HEK293T (cell line): ENCODE measurements around the gene ADTRP.
"Not testable (repeated sequence)": the region's sequence is repeated elsewhere in the genome, so short reads cannot be mapped to it uniquely, and the experiment has no call there.

Experiments used
- CTCF ChIA-PET: fragments of 350-600 bp; formaldehyde crosslinking; extraction: SDS; loops from one replicate; lab custom pipeline; 2021; ENCODE audit warnings: antibody characterized with exemption, inconsistent platforms; lab: Yijun Ruan, JAX
- POLR2A ChIA-PET: fragments of 350-600 bp; formaldehyde crosslinking; extraction: SDS; loops from one replicate; lab custom pipeline; 2020; ENCODE audit warnings: antibody characterized with exemption, inconsistent platforms; lab: Yijun Ruan, JAX
- DNase-seq: peaks from one replicate; pipeline ENCODE4 v3.0.0; 2012; ENCODE audit warnings: mixed read lengths; ENCODE audit errors: extremely low spot score
- ARNT ChIP-seq: fragments of 450-650 bp; IDR thresholded peaks from 2 replicates; pipeline ENCODE4 v1.6.1; 2017; ENCODE audit warnings: mild to moderate bottlenecking
- BHLHE40 ChIP-seq: fragments of 450-650 bp; IDR thresholded peaks from 2 replicates; pipeline ENCODE4 v1.6.1; 2016; ENCODE audit warnings: mild to moderate bottlenecking, moderate library complexity, borderline replicate concordance
- CTBP1 ChIP-seq: fragments of 450-650 bp; IDR thresholded peaks from 2 replicates; pipeline ENCODE4 v1.6.1; 2016; ENCODE audit warnings: borderline replicate concordance
- ELF4 ChIP-seq: fragments of 450-650 bp; IDR thresholded peaks from 2 replicates; pipeline ENCODE4 v1.6.1; 2017; ENCODE audit warnings: antibody characterized with exemption
- FOXA1 ChIP-seq: fragments of 450-650 bp; IDR thresholded peaks from 2 replicates; pipeline ENCODE4 v1.6.1; 2016; ENCODE audit warnings: mild to moderate bottlenecking
- FOXK2 ChIP-seq: fragments of 450-650 bp; IDR thresholded peaks from 2 replicates; pipeline ENCODE4 v1.6.1; 2016; ENCODE audit warnings: mild to moderate bottlenecking
- FOXM1 ChIP-seq: fragments of 450-650 bp; IDR thresholded peaks from 2 replicates; pipeline ENCODE4 v1.6.1; 2017; ENCODE audit warnings: mild to moderate bottlenecking, borderline replicate concordance
- HDGF ChIP-seq: fragments of 450-650 bp; IDR thresholded peaks from 2 replicates; pipeline ENCODE4 v1.6.1; 2017; ENCODE audit warnings: antibody characterized with exemption, borderline replicate concordance
- L3MBTL2 ChIP-seq: fragments of 450-650 bp; conservative IDR thresholded peaks from 2 replicates; pipeline ENCODE4 v1.6.1; 2016; ENCODE audit warnings: mild to moderate bottlenecking
- LEF1 ChIP-seq: fragments of 450-650 bp; IDR thresholded peaks from 2 replicates; pipeline ENCODE4 v1.6.1; 2017; ENCODE audit warnings: mild to moderate bottlenecking, borderline replicate concordance
- NFRKB ChIP-seq: fragments of 450-650 bp; IDR thresholded peaks from 2 replicates; pipeline ENCODE4 v1.6.1; 2016; ENCODE audit warnings: mild to moderate bottlenecking, moderate library complexity
- SP1 ChIP-seq: fragments of 450-650 bp; IDR thresholded peaks from 2 replicates; pipeline ENCODE4 v1.6.1; 2017
- SUZ12 ChIP-seq: fragments of 450-650 bp; IDR thresholded peaks from 2 replicates; pipeline ENCODE4 v1.6.1; 2016; ENCODE audit warnings: mild to moderate bottlenecking
- TARDBP ChIP-seq: fragments of 450-650 bp; IDR thresholded peaks from 2 replicates; pipeline ENCODE4 v1.6.1; 2016
- ZNF384 ChIP-seq: fragments of 450-650 bp; IDR thresholded peaks from 2 replicates; pipeline ENCODE4 v1.6.1; 2016
- TF ChIP-seq, protein P1 (sequence below): fragments of 450-650 bp; IDR thresholded peaks from 2 replicates; pipeline ENCODE4 v1.6.1; 2016

Gene ADTRP

GRCh38 chr6:11685481-11686093, 93.0 kb downstream of the ADTRP start:
- CTCF ChIA-PET, result no interaction called here
- DNase-seq, result no peak
- POLR2A ChIA-PET, result no interaction called here
- TF ChIP-seq SP1 (no peak), L3MBTL2 (no peak), BHLHE40 (no peak), TARDBP (no peak), ZNF384 (no peak), FOXK2 (no peak), CTBP1 (no peak), SUZ12 (no peak), ARNT (no peak), FOXA1 (no peak), LEF1 (no peak), ELF4 (no peak), FOXM1 (no peak), NFRKB (no peak), HDGF (no peak)
- TF ChIP-seq, protein P1, sequence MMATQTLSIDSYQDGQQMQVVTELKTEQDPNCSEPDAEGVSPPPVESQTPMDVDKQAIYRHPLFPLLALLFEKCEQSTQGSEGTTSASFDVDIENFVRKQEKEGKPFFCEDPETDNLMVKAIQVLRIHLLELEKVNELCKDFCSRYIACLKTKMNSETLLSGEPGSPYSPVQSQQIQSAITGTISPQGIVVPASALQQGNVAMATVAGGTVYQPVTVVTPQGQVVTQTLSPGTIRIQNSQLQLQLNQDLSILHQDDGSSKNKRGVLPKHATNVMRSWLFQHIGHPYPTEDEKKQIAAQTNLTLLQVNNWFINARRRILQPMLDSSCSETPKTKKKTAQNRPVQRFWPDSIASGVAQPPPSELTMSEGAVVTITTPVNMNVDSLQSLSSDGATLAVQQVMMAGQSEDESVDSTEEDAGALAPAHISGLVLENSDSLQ, result no peak

DNA sequence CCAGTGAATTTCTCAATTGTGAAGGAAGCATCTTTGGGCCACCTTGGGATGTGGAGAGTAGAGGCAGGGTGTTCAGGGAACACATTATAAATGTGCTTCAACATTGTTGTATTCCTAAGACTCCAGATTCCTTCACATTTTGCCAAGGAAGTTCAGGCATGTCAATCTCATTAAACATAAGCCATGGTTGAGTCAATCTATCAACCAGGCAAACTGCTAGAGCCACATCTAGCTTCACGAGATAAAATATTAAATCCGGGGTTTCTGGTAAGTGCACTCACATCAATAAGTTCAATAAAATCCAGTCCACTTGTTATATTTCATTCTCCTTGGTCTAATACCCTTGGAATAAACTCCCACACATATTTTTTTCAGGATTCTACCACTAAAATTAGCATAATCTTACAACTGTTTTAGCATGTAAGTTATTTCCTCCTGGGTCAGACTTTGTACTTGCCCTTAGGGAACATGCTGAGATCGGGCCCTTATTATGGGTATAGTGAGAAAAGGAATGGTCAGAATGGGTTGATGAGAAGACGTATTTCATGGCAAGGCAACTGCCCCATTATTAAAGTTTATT, 93.6 kb downstream of the ADTRP start:
- TF ChIP-seq, protein P1, result no peak
- no peak for TF ChIP-seq ARNT
- no peak for TF ChIP-seq FOXK2
- TF ChIP-seq SUZ12, result no peak
- TF ChIP-seq FOXM1, result no peak
- TF ChIP-seq FOXA1, result no peak
- TF ChIP-seq TARDBP, result no peak
- DNase-seq, result no peak
- ChIA-PET POLR2A (no interaction called here), CTCF (no interaction called here)

- no peak for TF ChIP-seq SUZ12
- TF ChIP-seq HDGF, result no peak
- TF ChIP-seq L3MBTL2, result no peak
- no peak for TF ChIP-seq FOXA1
- no peak for TF ChIP-seq CTBP1
- no peak for TF ChIP-seq TARDBP
- TF ChIP-seq SP1, result no peak
- no peak for TF ChIP-seq NFRKB
- no peak for TF ChIP-seq ZNF384
- ChIA-PET POLR2A (no interaction called here), CTCF (no interaction called here)
- DNase-seq, result no peak
These were observed 94.7 kb downstream of the ADTRP start for GRCh38 chr6:11683871-11684270.

DNA sequence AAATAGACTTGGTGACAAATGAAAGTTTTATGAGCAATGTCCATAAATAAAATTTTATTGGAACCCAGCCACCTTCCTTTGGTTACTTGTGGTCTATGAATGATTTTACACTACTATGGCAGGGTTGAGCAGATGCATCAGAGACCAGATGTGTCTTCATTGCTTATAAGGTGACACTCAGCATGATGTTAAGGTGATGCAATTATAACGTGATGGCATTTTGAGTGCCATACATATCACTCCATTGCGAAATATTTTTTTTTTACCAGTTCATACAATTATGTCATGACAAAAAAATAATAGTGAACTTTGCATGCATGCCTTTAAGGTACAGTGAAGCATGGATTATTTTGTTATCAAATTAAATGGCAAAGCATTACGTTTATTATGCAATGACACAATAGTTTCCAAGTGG, 96.0 kb downstream of the ADTRP start:
- TF ChIP-seq TARDBP (no peak), FOXA1 (no peak), FOXM1 (no peak), ELF4 (no peak)
- ChIA-PET CTCF (no interaction called here), POLR2A (no interaction called here)
- DNase-seq, result no peak

DNA sequence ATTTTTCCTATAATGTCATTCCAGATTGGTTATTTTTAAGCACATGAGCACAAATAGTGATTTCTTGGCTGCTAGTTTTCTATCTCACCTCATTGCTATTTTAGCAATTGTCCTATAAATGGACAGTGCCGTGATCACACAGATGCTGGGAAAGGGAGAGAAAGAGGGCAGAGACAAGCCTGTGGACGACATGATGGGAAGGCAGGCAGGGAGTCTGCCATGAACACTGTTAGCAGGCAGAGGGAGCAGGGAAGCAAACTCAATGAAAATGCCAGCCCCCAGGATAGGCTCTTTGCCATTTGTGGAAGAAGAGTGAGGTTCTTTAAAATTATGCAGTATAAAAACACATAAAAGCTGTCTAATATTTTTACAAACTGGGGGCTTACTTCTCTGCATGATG, 96.8 kb downstream of the ADTRP start:
- CTCF ChIA-PET, result no interaction called here
- POLR2A ChIA-PET, result no interaction called here
- no peak for DNase-seq
- TF ChIP-seq SP1 (no peak), TARDBP (no peak), ZNF384 (no peak), BHLHE40 (no peak), L3MBTL2 (no peak), NFRKB (no peak), HDGF (no peak), FOXK2 (no peak), FOXM1 (no peak), CTBP1 (no peak), FOXA1 (no peak), ELF4 (no peak), LEF1 (no peak)
- TF ChIP-seq, protein P1, result no peak

DNA sequence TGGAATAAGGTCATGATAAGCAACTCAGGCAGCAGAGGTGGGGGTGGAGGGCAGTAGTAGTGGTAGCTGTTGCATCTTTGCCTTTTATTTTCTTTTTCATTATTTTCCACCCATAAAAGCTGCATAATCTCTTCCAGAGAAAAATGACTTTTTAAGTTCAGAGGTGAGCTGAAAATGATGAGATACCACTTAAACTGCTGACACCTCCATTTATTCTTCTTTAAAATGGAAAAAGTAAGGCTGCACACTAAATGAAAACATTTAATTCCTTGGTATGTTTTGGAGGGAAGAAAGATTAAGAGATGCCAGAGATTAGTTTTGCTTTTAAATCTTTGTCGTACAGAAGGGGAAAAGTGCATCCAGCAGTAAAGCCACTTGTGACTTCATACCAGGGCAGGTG, 97.2 kb downstream of the ADTRP start:
- ChIA-PET CTCF (no interaction called here), POLR2A (no interaction called here)
- TF ChIP-seq, protein P1, result no peak
- TF ChIP-seq FOXK2, result no peak
- no peak for TF ChIP-seq CTBP1
- TF ChIP-seq SUZ12, result no peak
- no peak for TF ChIP-seq HDGF
- TF ChIP-seq LEF1, result no peak
- no peak for TF ChIP-seq TARDBP
- no peak for TF ChIP-seq ELF4
- TF ChIP-seq ARNT, result no peak
- TF ChIP-seq FOXM1, result no peak
- TF ChIP-seq L3MBTL2, result no peak
- TF ChIP-seq BHLHE40, result no peak
- TF ChIP-seq NFRKB, result no peak
- no peak for TF ChIP-seq ZNF384
- DNase-seq, result no peak

DNA sequence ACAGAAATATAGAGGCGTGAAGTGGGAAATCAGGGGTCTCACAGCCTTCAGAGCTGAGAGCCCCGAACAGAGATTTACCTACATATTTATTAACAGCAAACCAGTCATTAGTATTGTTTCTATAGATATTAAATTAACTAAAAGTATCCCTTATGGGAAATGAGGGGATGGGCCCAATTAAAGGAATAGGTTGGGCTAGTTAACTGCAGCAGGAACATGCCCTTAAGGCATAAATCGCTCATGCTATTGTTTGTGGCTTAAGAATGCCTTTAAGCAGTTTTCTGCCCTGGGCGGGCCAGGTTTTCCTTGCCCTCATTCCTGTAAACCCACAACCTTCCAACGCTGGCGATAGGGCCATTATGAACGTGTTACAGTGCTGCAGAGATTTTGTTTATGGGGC, 98.1 kb downstream of the ADTRP start:
- POLR2A ChIA-PET, DNase-seq, CTCF ChIA-PET: not testable (repeated sequence)
